ENCODE measurements around the gene SLIT3.

The SLIT3 gene

GRCh38 chr5:168765086-168765550, 535.8 kb downstream of the SLIT3 start:
- Histone ChIP-seq H3K27ac (ENCODE audit: extremely low read depth, low read depth, low read length) (peak overlapping the region; percentile 35), H3K9me3 (ENCODE audit: control insufficient read depth, insufficient read depth, low read depth, low read length) (no peaks in the 10 kb centered on the region), H3K36me3 (ENCODE audit: control insufficient read depth in 2 of 2, insufficient read depth in 1 of 2, low read length in 2 of 2) (no peaks in the 10 kb centered on the region), H3K4me3 (ENCODE audit: low read depth, low read length) (no peak overlapping the region), H3K4me1 (ENCODE audit: control insufficient read depth, insufficient read depth, low read length) (peaks cover 16% of the 10 kb centered on the region)
- ChIA-PET CTCF (interaction anchor here (0.6 to 0.7 kb wide), 2 partner anchors 23 to 62 kb away, joined by 3 to 4 read pairs; no protein-coding TSS in a partner anchor), POLR2A (interaction anchor here (0.6 kb wide), 1 partner anchor 1260 kb away, joined by 4 read pairs; no protein-coding TSS in a partner anchor)
- TF ChIP-seq PRDM4 (tag by site-specific recombination; IDR thresholded peaks at IDR 0.05) (no peak), ZNF561 (tag by site-specific recombination; IDR thresholded peaks at IDR 0.05; ENCODE audit: borderline replicate concordance) (peak; percentile 76; the same call in 1 of the 2 replicates), ZNF510 (tag by site-specific recombination; IDR thresholded peaks at IDR 0.05; ENCODE audit: insufficient replicate concordance) (no peak), ZBTB44 (tag by site-specific recombination; IDR thresholded peaks at IDR 0.05) (0 out of 2 replicates have a peak, but pooled peaks have one; percentile 10), ZNF600 (tag by site-specific recombination; IDR thresholded peaks at IDR 0.05) (no peak), ZBTB20 (tag by site-specific recombination; IDR thresholded peaks at IDR 0.05) (0 out of 2 replicates have a peak, but pooled peaks have one; percentile 2), ZNF580 (tag by site-specific recombination; IDR thresholded peaks at IDR 0.05) (peak; percentile 6; the same call in 1 of the 2 replicates), ZFP3 (tag by site-specific recombination; IDR thresholded peaks at IDR 0.05; ENCODE audit: low read depth) (no peak), ZNF146 (tag by site-specific recombination; IDR thresholded peaks at IDR 0.05) (no peak), ZNF624 (tag by site-specific recombination; IDR thresholded peaks at IDR 0.05) (no peak), ZNF302 (tag by site-specific recombination; IDR thresholded peaks at IDR 0.05; ENCODE audit: low read depth) (no peak), SP7 (tag by site-specific recombination; IDR thresholded peaks at IDR 0.05) (peak; percentile 60)

- no peaks in the 10 kb centered on the region for H3K9me3 ChIP-seq (ENCODE audit: control insufficient read depth, insufficient read depth, low read depth, low read length)
- no peak for TF ChIP-seq ZNF701 (tag by site-specific recombination; IDR thresholded peaks at IDR 0.05)
- TF ChIP-seq ZNF600 (tag by site-specific recombination; IDR thresholded peaks at IDR 0.05), result no peak
- no peak for TF ChIP-seq ZNF398 (tag by site-specific recombination; IDR thresholded peaks at IDR 0.05)
- TF ChIP-seq ZBTB44 (tag by site-specific recombination; IDR thresholded peaks at IDR 0.05), result peak; percentile 25; the same call in 1 of the 2 replicates
- TF ChIP-seq EGR2 (tag by site-specific recombination; IDR thresholded peaks at IDR 0.05; ENCODE audit: low read depth), result no peak
- no peak for TF ChIP-seq ZNF747 (tag by site-specific recombination; IDR thresholded peaks at IDR 0.05)
- no peak for TF ChIP-seq KLF16 (tag by site-specific recombination; IDR thresholded peaks at IDR 0.05)
- 0 out of 2 replicates have a peak, but pooled peaks have one; percentile 5 for TF ChIP-seq PRDM10 (tag by site-specific recombination; IDR thresholded peaks at IDR 0.05)
- TF ChIP-seq ZBTB21 (tag by site-specific recombination; IDR thresholded peaks at IDR 0.05), result no peak
- no peak for TF ChIP-seq ZNF24 (tag by site-specific recombination; IDR thresholded peaks at IDR 0.05)
- H3K27ac ChIP-seq (ENCODE audit: extremely low read depth, low read depth, low read length), result no peak overlapping the region; the same call in 1 of the 2 replicates
- POLR2A ChIA-PET, result no interaction called here
- CTCF ChIA-PET, result interaction anchor here (1.9 kb wide), 1 partner anchor 9 kb away, joined by 8 read pairs; no protein-coding TSS in a partner anchor
- 0 out of 2 replicates have a peak, but pooled peaks cover 6% of the 10 kb centered on the region for H3K4me1 ChIP-seq (ENCODE audit: control insufficient read depth, insufficient read depth, low read length)
- no peak overlapping the region for H3K4me3 ChIP-seq (ENCODE audit: low read depth, low read length)
- no peaks in the 10 kb centered on the region for H3K36me3 ChIP-seq (ENCODE audit: control insufficient read depth in 2 of 2, insufficient read depth in 1 of 2, low read length in 2 of 2)
These were observed 544.2 kb downstream of the SLIT3 start for GRCh38 chr5:168756453-168757391.
